HG03575 (cell line): ENCODE results near the gene TTBK2.
"Not testable (repeated sequence)": the region's sequence is repeated elsewhere in the genome, so short reads cannot be mapped to it uniquely, and the experiment has no call there.

Experiments used
- ATAC-seq: cut with Tn5 transposase; IDR thresholded peaks from one replicate; pipeline ENCODE4 v1.9.1; 2021; ENCODE audit not compliant: unreplicated experiment, insufficient number of reproducible peaks, low FRiP score; ENCODE audit errors: extremely low read depth

The TTBK2 gene

GRCh38 chr15:42914728-42915497 lies 5.7 kb downstream of the TTBK2 start:
- no peak for ATAC-seq

- ATAC-seq: no peak
These were observed 9.5 kb downstream of the TTBK2 start for GRCh38 chr15:42911058-42911592.

GRCh38 chr15:42908538-42908937 lies 12.0 kb downstream of the TTBK2 start:
- no peak for ATAC-seq

- no peak for ATAC-seq
These were observed 16.9 kb downstream of the TTBK2 start for GRCh38 chr15:42903388-42904324.

GRCh38 chr15:42893911-42894310 lies 26.7 kb downstream of the TTBK2 start:
- ATAC-seq: not testable (repeated sequence)

- no peak for ATAC-seq
These were observed 29.0 kb downstream of the TTBK2 start for GRCh38 chr15:42891569-42891968.

GRCh38 chr15:42890161-42890913 lies 30.2 kb downstream of the TTBK2 start:
- no peak for ATAC-seq

GRCh38 chr15:42887384-42887783 lies 33.2 kb downstream of the TTBK2 start:
- ATAC-seq: not testable (repeated sequence)

- ATAC-seq: no peak
These were observed 40.5 kb downstream of the TTBK2 start for GRCh38 chr15:42880121-42880520.

GRCh38 chr15:42879443-42879842 lies 41.1 kb downstream of the TTBK2 start:
- ATAC-seq: no peak

- ATAC-seq: no peak
These were observed 44.4 kb downstream of the TTBK2 start for GRCh38 chr15:42876224-42876623.

- ATAC-seq: no peak
These were observed 51.9 kb downstream of the TTBK2 start for GRCh38 chr15:42868683-42869082.

GRCh38 chr15:42863572-42864239 lies 56.9 kb downstream of the TTBK2 start:
- ATAC-seq: no peak

- no peak for ATAC-seq
These were observed 61.4 kb downstream of the TTBK2 start for GRCh38 chr15:42858999-42859789.

GRCh38 chr15:42858540-42858939 lies 62.0 kb downstream of the TTBK2 start:
- ATAC-seq: no peak

GRCh38 chr15:42854576-42854975 lies 66.0 kb downstream of the TTBK2 start:
- ATAC-seq: no peak

- no peak for ATAC-seq
These were observed 70.7 kb downstream of the TTBK2 start for GRCh38 chr15:42849836-42850235.

GRCh38 chr15:42848846-42849245 lies 71.7 kb downstream of the TTBK2 start:
- no peak for ATAC-seq
